ENCODE measurements around the gene FBXO11.

DNA sequence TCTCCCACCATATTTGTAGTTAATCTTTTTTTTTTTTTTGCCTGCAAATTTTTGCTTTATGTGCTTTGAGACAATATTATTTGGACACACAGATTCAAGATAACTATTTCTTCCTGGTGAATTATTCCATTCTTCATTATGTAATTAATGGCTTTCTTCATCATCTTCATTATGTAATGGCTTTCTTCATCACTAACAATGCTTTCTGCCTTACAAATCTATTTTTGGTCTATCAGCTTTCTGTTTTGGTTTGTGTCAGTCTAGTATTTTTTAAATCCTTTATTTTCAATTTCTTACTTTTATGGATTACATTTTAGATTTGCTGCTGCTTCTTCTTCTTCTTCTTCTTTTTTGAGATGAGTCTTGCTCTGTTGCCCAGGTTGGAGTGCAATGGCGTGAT lies 62.9 kb downstream of the FBXO11 start:
- TF ChIP-seq, protein P1, sequence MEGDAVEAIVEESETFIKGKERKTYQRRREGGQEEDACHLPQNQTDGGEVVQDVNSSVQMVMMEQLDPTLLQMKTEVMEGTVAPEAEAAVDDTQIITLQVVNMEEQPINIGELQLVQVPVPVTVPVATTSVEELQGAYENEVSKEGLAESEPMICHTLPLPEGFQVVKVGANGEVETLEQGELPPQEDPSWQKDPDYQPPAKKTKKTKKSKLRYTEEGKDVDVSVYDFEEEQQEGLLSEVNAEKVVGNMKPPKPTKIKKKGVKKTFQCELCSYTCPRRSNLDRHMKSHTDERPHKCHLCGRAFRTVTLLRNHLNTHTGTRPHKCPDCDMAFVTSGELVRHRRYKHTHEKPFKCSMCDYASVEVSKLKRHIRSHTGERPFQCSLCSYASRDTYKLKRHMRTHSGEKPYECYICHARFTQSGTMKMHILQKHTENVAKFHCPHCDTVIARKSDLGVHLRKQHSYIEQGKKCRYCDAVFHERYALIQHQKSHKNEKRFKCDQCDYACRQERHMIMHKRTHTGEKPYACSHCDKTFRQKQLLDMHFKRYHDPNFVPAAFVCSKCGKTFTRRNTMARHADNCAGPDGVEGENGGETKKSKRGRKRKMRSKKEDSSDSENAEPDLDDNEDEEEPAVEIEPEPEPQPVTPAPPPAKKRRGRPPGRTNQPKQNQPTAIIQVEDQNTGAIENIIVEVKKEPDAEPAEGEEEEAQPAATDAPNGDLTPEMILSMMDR (IDR thresholded peaks at IDR 0.05) = no peak
- TF ChIP-seq POLR2A (IDR thresholded peaks at IDR 0.05) = no peak

Measured in Peyer's patch (tissue), 4 donors.